Hepatic stellate cell (primary cell): ENCODE results near the gene P4HA2.

Experiments used
- DNase-seq: peaks from one replicate; pipeline ENCODE4 v3.0.0; 2011; ENCODE audit warnings: low spot score

The P4HA2 gene

GRCh38 chr5:132223861-132224260 is 3.8 kb downstream of the P4HA2 start:
- no peak for DNase-seq

GRCh38 chr5:132222649-132223038 is 5.0 kb downstream of the P4HA2 start:
- DNase-seq, result no peak

GRCh38 chr5:132221781-132222648 is 5.6 kb downstream of the P4HA2 start:
- DNase-seq, result no peak

- DNase-seq, result no peak
Measured at GRCh38 chr5:132220491-132220890, 7.2 kb downstream of the P4HA2 start.

- no peak for DNase-seq
Measured at GRCh38 chr5:132219981-132220380, 7.7 kb downstream of the P4HA2 start.

- no peak for DNase-seq
Measured at GRCh38 chr5:132219289-132219970, 8.2 kb downstream of the P4HA2 start.

- DNase-seq, result no peak
Measured at GRCh38 chr5:132218321-132218720, 9.3 kb downstream of the P4HA2 start.

- DNase-seq, result peak; percentile 96
Measured at GRCh38 chr5:132215329-132215728, 12.3 kb downstream of the P4HA2 start.

GRCh38 chr5:132214491-132214890 is 13.2 kb downstream of the P4HA2 start:
- DNase-seq, result no peak

- DNase-seq, result no peak
Measured at GRCh38 chr5:132213666-132214065, 14.0 kb downstream of the P4HA2 start.

GRCh38 chr5:132211787-132212186 is 15.9 kb downstream of the P4HA2 start:
- no peak for DNase-seq

- no peak for DNase-seq
Measured at GRCh38 chr5:132210944-132211343, 16.7 kb downstream of the P4HA2 start.

GRCh38 chr5:132209901-132210545 is 17.6 kb downstream of the P4HA2 start:
- no peak for DNase-seq

GRCh38 chr5:132209131-132209530 is 18.5 kb downstream of the P4HA2 start:
- no peak for DNase-seq

GRCh38 chr5:132207778-132208177 is 19.9 kb downstream of the P4HA2 start:
- no peak for DNase-seq

- DNase-seq, result no peak
Measured at GRCh38 chr5:132206782-132207181, 20.9 kb downstream of the P4HA2 start.

GRCh38 chr5:132205385-132206125 is 22.1 kb downstream of the P4HA2 start:
- DNase-seq, result no peak

GRCh38 chr5:132204371-132205135 is 23.1 kb downstream of the P4HA2 start:
- no peak for DNase-seq

GRCh38 chr5:132203916-132204315 is 23.7 kb downstream of the P4HA2 start:
- DNase-seq, result no peak

- DNase-seq, result no peak
Measured at GRCh38 chr5:132203464-132203818, 24.2 kb downstream of the P4HA2 start.

GRCh38 chr5:132202711-132203463 is 24.8 kb downstream of the P4HA2 start:
- DNase-seq, result no peak
